ENCODE data around the gene NME2.

The NME2 gene

GRCh38 chr17:51133365-51133764 is 32.8 kb upstream of the NME2 start:
- Histone ChIP-seq H3K27me3 (ENCODE audit: low read length) (no peaks in the 10 kb centered on the region), H2AFZ (ENCODE audit: low read depth, low read length, severe bottlenecking) (no peak overlapping the region), H3F3A (ENCODE audit: insufficient read depth) (no peaks in the 10 kb centered on the region), H3K9me3 (ENCODE audit: insufficient read depth, low read length) (no peaks in the 10 kb centered on the region), H3K4me3 (ENCODE audit: insufficient read depth, low read length, poor library complexity, severe bottlenecking) (no peak overlapping the region), H3K36me3 (ENCODE audit: low read length) (no peaks in the 10 kb centered on the region), H3K9ac (ENCODE audit: low read length) (no peak overlapping the region), H3K4me2 (ENCODE audit: low read depth, low read length, poor library complexity, severe bottlenecking) (no peak overlapping the region), H3K9me2 (replicated peaks; ENCODE audit: insufficient read depth, low read length) (no peaks in the 10 kb centered on the region), H4K20me1 (ENCODE audit: low read depth, low read length) (no peaks in the 10 kb centered on the region), H3K27ac (ENCODE audit: low read depth, low read length) (no peak overlapping the region), H3K79me2 (ENCODE audit: insufficient read depth, low read length) (no peaks in the 10 kb centered on the region)
- no peak for TF ChIP-seq EZH2phosphoT487 (conservative IDR thresholded peaks at IDR 0.05; ENCODE audit: low read length)
- TF ChIP-seq CTCF (IDR thresholded peaks at IDR 0.05; ENCODE audit: insufficient read depth, low read length, poor library complexity, severe bottlenecking): no peak

- H3K9me2 ChIP-seq (replicated peaks; ENCODE audit: insufficient read depth, low read length): no peaks in the 10 kb centered on the region
- TF ChIP-seq CTCF (IDR thresholded peaks at IDR 0.05; ENCODE audit: insufficient read depth, low read length, poor library complexity, severe bottlenecking): no peak
- TF ChIP-seq EZH2phosphoT487 (conservative IDR thresholded peaks at IDR 0.05; ENCODE audit: low read length): no peak
Measured at GRCh38 chr17:51135956-51136355, 30.3 kb upstream of the NME2 start.

GRCh38 chr17:51142597-51142996 is 23.6 kb upstream of the NME2 start:
- no peak overlapping the region for H3K9ac ChIP-seq (ENCODE audit: low read length)
- H3K27me3 ChIP-seq (ENCODE audit: low read length): no peaks in the 10 kb centered on the region
- H3F3A ChIP-seq (ENCODE audit: insufficient read depth): no peaks in the 10 kb centered on the region
- H3K9me3 ChIP-seq (ENCODE audit: insufficient read depth, low read length): no peaks in the 10 kb centered on the region
- no peak for TF ChIP-seq EZH2phosphoT487 (conservative IDR thresholded peaks at IDR 0.05; ENCODE audit: low read length)
- TF ChIP-seq CTCF (IDR thresholded peaks at IDR 0.05; ENCODE audit: insufficient read depth, low read length, poor library complexity, severe bottlenecking): no peak
- no peaks in the 10 kb centered on the region for H3K9me2 ChIP-seq (replicated peaks; ENCODE audit: insufficient read depth, low read length)
- H2AFZ ChIP-seq (ENCODE audit: low read depth, low read length, severe bottlenecking): no peak overlapping the region
- H3K4me3 ChIP-seq (ENCODE audit: insufficient read depth, low read length, poor library complexity, severe bottlenecking): no peak overlapping the region
- no peak overlapping the region for H3K4me2 ChIP-seq (ENCODE audit: low read depth, low read length, poor library complexity, severe bottlenecking)
- H3K27ac ChIP-seq (ENCODE audit: low read depth, low read length): no peak overlapping the region
- no peaks in the 10 kb centered on the region for H4K20me1 ChIP-seq (ENCODE audit: low read depth, low read length)
- H3K36me3 ChIP-seq (ENCODE audit: low read length): no peaks in the 10 kb centered on the region
- no peaks in the 10 kb centered on the region for H3K79me2 ChIP-seq (ENCODE audit: insufficient read depth, low read length)

More at GRCh38 chr17:51135956-51136355, 30.3 kb upstream of the NME2 start:
- Histone ChIP-seq H3K79me2 (ENCODE audit: insufficient read depth, low read length) (no peaks in the 10 kb centered on the region), H3K9ac (ENCODE audit: low read length) (no peak overlapping the region), H2AFZ (ENCODE audit: low read depth, low read length, severe bottlenecking) (no peak overlapping the region), H4K20me1 (ENCODE audit: low read depth, low read length) (no peaks in the 10 kb centered on the region), H3K27ac (ENCODE audit: low read depth, low read length) (no peak overlapping the region), H3K36me3 (ENCODE audit: low read length) (no peaks in the 10 kb centered on the region), H3K4me2 (ENCODE audit: low read depth, low read length, poor library complexity, severe bottlenecking) (no peak overlapping the region), H3F3A (ENCODE audit: insufficient read depth) (no peaks in the 10 kb centered on the region), H3K4me3 (ENCODE audit: insufficient read depth, low read length, poor library complexity, severe bottlenecking) (no peak overlapping the region), H3K27me3 (ENCODE audit: low read length) (no peaks in the 10 kb centered on the region), H3K9me3 (ENCODE audit: insufficient read depth, low read length) (no peaks in the 10 kb centered on the region)
